HG02763 (cell line): ENCODE results near the gene CDH23.

Source experiments
- ATAC-seq: cut with Tn5 transposase; IDR thresholded peaks from one replicate; pipeline ENCODE4 v1.9.1; 2021; ENCODE audit warnings: mild to moderate bottlenecking, moderate library complexity; ENCODE audit not compliant: unreplicated experiment

The CDH23 gene

GRCh38 chr10:71836596-71836974 is 439.9 kb downstream of the CDH23 start:
- ATAC-seq, result peak; percentile 17

DNA sequence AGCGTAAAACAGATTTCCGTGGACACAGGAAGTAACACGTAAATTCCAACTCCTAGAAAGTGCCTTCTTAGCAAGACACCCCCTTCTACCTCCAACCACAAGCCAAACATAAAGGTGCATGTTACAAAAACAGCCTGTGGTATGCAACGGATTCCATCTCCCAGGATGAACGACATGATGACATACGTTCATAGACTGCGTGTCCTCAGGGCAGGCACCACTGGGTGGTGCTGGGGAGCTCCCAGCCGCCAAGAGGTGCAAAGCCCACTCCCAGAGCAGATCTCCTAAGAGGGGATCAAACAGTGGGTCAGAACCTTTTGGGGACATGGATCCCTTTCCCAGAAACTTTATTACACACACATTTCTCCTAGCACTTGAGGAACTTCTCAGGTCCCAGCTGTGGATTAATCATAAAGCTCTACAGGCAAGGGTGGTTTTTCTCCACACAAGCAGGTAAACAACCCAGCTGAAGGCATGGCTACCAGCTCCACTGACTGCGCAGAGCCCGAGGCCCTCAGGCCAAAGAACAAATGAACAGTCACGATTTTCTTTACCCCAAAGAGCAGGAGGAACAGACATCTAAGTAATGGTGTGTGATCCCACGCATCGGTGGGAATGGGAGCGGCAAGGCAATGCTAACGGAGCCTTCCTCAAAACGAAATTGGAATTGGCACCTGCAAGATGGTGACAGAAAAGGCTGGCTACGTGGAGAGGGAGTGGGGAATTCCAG is 440.5 kb downstream of the CDH23 start:
- no peak for ATAC-seq

DNA sequence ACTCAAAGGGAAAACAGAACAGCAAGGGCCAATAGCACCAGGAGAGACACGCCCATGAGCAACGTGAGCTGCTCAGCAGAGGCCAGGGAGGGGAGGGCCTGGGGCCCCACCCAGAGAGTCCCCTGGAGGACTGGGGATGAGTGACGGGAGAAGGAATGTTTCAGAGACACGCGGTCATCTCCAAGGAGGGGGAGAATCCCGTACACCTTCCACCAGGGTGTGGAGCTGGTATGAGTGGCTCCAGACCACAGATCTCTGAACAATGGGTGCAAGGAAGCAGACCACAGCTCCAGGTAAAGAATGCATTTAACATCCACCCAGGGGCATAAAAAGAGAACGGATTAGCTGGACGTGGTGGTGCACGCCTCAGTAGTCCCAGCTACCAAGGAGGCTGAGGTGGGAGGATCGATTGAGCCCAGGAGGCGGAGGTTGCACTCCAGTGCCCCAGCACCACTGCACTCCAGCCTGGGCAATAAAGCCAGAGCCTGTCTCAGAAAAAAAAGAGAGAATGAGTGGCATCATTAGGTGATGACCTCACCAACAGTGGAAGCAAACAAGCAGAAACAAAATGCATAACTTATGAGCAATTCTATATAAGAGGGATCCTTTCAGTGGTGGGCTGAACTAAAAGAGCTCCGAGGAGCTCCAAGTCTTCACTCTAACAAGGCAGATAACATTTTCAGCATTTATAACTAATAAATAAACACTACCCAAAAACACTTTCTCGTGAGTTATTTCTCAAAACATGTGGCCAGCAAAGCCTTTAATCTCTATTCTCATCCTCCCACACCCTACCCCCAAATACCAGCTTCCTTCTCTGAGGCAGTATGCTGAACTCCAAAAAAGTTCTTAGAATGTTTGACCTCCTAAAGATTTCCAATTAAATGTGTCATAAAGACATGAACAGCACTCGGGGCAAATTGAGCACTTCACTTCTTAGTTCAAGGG is 441.8 kb downstream of the CDH23 start:
- ATAC-seq, result no peak

- ATAC-seq, result no peak
These were observed 443.6 kb downstream of the CDH23 start for GRCh38 chr10:71840177-71840957.

DNA sequence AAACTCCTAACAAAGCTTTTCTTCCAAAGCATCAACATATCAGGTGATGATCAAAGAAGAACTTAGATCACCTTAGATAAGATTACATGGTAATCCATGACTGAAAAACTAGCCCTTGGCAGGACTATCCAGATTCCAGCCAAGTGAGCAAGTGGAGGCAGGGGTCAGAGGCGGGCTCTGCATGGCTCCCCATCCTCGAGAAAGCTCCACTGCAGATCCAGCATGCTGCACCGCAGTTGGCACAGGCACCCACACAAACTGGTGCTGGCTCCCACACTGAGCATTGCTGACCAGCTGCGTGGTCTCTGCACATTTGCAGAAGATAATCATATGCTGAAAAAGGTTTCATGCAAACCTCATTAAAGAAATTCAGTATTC is 444.2 kb downstream of the CDH23 start:
- ATAC-seq, result no peak

DNA sequence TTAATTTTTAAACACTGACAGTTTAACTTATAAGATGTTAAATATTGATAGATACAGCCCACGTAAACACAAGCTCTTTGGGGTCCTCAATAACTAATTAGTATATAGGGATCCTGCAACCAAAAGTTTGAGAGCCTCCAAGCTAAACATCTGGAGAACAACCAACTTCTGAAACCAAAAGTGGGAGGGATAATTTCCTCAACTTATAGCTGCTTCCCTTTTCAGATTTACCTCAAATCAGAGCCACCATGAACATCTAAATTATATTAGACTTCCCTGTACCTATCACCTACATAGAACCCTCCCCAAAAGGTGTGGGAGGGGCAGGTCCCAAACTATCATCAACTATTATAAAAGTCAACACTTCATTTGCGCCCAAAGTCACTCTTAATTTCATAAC is 445.7 kb downstream of the CDH23 start:
- ATAC-seq, result no peak

- ATAC-seq, result no peak
These were observed 446.4 kb downstream of the CDH23 start for GRCh38 chr10:71842856-71843686.

DNA sequence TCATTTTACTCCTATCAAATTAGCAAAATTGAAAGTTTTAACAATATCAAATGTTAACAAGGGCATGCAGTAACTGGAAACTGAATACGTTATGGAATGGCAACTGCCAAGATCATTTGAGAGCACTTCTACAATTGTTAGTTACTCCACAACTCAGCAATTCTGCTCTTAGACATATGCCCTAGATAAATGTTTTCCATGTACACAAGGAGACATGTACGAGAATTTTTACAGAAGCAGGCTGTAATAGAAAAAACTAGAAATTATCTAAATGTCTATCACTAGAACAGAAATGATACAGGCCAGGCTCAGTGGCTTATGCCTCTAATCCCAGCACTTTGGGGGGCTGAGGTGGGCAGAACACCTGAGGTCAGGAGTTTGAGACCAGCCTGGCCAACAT is 447.4 kb downstream of the CDH23 start:
- ATAC-seq, result no peak

- no peak for ATAC-seq
These were observed 448.0 kb downstream of the CDH23 start for GRCh38 chr10:71844695-71845094.

DNA sequence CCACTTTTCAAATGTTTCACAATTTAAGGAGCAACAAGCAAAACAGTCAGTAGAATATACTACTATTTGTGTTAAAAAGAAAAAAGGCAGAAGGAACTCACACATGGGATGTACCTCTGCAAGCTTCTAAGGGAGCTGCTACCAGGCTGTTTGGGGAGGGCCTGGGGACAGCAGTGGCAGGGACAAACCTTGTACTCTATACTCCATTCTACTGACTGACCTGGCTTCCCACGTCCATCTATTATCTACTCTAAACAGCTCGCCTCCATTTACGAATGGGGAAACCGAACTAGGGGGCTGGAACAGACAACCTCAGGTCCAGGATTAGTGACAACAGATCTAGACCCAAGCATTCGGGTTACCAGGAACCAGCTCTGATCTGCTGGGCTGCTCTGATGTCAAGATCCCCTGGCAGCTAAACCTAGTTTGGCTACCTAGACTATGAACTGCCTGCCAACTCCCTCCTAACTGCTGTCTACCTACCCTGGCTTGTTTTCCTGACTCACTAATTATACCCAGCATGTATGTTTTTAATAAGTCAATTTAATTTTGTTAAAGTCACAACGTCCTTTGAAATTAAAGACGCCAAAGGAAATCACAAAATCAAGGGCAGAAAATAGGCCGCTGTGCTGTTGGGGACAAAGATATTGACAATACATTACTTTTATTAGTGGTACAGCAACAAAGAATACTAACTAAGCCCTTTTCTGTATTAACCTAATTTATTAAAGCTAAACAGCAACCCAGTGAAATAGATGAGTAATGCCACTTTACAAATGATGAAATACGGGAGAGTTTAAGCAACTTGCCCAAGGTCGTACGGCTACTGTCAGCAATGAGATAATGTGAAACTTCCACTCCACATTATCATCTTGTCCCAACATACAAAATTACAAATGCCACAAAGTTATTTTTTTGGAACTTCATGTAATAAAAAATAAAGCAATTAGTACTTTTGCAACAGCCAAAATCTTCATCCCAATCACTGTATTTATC is 449.0 kb downstream of the CDH23 start:
- ATAC-seq, result no peak

GRCh38 chr10:71846816-71847215 is 450.1 kb downstream of the CDH23 start:
- no peak for ATAC-seq

GRCh38 chr10:71847418-71847817 is 450.7 kb downstream of the CDH23 start:
- no peak for ATAC-seq

- ATAC-seq, result no peak
These were observed 451.9 kb downstream of the CDH23 start for GRCh38 chr10:71848325-71849275.

DNA sequence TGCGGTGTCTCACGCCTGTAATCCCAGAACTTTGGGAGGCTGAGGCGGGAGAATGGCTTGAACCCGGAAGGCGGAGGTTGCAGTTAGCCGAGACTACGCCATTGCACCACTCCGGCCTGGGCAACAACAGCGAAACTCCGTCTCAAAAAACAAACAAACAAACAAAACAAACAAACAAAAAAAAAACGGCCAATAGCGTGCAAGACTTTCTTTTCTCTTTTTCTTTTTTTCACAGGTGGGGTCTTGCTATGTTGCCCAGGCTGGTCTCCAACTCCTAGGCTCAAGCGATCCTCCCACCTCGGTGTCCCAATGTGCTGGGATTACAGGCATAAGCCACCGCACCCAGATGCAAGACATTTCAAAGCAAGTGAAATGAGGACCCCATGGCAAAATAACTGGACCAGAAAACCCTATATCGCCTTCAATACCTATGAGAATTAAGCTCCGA is 452.8 kb downstream of the CDH23 start:
- ATAC-seq, result no peak

DNA sequence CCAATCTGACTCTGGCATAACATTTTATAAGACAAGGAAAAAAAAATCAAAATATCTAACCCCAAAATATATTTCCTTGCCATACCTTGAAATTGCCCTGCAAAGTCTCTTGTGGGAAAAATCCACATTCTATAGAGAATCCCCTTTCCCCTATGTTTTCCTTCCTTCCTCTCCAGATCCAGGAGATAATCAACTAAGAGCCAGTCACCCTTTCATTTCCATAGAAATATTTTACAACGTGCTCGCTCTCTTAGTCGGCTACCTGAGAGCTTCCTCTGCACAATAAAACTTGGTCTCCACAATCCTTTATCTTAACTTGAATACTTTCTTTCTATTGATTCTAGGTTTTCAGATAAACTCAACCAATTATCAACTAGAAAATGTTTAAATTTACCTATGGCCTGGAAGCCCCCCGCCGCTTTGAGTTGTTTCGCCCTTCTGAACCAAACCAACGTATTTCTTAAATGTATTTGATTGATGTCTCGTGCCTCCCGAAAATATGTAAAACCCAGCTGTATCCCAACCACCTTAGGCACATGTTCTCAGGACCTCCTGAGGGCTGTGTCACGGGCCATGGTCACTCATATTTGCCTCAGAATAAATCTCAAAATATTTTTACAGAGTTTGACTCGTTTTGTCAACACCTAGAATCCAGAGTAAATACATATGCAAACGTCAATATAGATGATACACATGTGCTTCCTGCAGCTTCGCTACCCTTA is 453.5 kb downstream of the CDH23 start:
- ATAC-seq, result no peak

DNA sequence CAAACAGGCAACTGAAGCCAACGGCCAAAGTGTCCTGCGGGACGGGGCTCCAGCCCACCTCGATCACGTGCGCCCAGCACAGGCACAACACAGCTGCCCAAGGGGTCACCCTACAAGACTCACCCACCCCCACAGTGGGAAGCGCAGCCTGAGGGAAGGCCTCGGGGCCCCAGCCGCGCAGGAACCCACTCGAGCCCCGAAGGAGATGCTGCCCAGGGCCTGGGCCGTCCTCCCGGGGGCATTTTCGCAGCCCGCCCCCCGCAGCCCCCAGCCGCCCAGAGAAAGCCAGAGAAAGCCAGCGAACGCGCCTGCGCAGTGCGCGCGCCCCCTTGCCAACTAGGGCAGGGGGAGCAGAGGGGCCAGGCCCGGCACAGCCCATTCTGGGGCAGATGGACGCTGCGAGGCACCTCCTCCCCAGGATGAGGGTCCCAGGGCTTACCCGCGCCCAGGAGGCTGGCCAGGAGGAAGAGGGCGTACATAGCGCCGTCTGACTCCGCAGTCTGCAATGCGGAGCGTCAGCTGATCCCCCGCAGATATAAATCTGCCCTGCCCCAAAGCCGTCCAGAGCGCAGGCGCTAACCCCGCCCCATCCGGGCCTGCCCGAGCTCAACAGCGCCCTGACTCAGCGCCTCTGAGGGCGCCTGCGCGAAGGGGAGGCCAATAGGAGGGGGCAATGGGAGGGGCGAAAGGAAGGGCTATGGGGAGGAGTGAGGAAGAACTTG is 454.2 kb downstream of the CDH23 start, which contains the start of gene PSAP:
Gene PSAP (minus strand): TSS at position 509 of the 722 bp plus-strand sequence. CDS start 30 bp downstream, at position 479.
- ATAC-seq, result peak; percentile 93
